VCaP (cell line): Measurements from ENCODE around the gene FBXO9.

Source experiments
- H3K27ac ChIP-seq: fragments of 450-650 bp; 2 replicates; pipeline ENCODE4 v1.5.1; 2017
- CTCF ChIP-seq: fragments of 450-650 bp; conservative IDR thresholded peaks from 2 replicates; pipeline ENCODE4 v1.5.1; 2017; ENCODE audit warnings: mild to moderate bottlenecking, moderate library complexity

FBXO9 gene

GRCh38 chr6:53058388-53059195 lies 6.6 kb upstream of the FBXO9 start:
- no peak overlapping the region for H3K27ac ChIP-seq
- TF ChIP-seq CTCF, result no peak

- H3K27ac ChIP-seq, result peak overlapping the region; percentile 97; the same call in 1 of the 2 replicates
- TF ChIP-seq CTCF, result no peak
These were observed 5.3 kb upstream of the FBXO9 start for GRCh38 chr6:53059648-53060589.

GRCh38 chr6:53062169-53062539 lies 3.0 kb upstream of the FBXO9 start:
- peak overlapping the region; percentile 97 for H3K27ac ChIP-seq
- TF ChIP-seq CTCF, result no peak

- peak overlapping the region; percentile 91 for H3K27ac ChIP-seq
These were observed 949 bp upstream of the FBXO9 start for GRCh38 chr6:53064255-53064654.

- H3K27ac ChIP-seq, result peak overlapping the region; percentile 91
- TF ChIP-seq CTCF, result no peak
These were observed 408 bp upstream of the FBXO9 start for GRCh38 chr6:53064726-53065265.

GRCh38 chr6:53066077-53066417 lies 843 bp downstream of the FBXO9 start:
- H3K27ac ChIP-seq, result peak overlapping the region; percentile 91
- TF ChIP-seq CTCF, result no peak

GRCh38 chr6:53066874-53067706 lies 1.9 kb downstream of the FBXO9 start:
- H3K27ac ChIP-seq, result peak overlapping the region; percentile 91
- no peak for TF ChIP-seq CTCF
